ENCODE data around the gene OR56A1.

DNA sequence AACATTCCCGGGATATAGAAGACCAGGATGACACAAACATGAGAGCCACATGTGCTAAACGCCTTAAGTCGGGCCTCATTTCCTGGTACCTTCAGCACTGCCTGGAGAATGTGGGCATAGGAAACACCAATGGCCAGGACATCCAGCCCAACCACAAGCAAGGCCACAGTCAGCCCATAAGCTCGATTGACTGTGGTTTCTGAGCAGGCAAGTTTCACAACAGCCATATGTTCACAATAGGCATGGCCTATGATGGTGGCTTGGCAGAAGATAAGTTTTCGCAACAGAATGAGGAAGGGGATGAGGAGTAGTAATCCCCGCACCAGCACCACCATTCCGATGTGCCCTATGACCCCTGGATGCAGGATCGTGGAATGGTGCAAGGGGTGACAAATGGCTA lies 26.9 kb upstream of the OR56A1 start:
- TF ChIP-seq, protein P1, sequence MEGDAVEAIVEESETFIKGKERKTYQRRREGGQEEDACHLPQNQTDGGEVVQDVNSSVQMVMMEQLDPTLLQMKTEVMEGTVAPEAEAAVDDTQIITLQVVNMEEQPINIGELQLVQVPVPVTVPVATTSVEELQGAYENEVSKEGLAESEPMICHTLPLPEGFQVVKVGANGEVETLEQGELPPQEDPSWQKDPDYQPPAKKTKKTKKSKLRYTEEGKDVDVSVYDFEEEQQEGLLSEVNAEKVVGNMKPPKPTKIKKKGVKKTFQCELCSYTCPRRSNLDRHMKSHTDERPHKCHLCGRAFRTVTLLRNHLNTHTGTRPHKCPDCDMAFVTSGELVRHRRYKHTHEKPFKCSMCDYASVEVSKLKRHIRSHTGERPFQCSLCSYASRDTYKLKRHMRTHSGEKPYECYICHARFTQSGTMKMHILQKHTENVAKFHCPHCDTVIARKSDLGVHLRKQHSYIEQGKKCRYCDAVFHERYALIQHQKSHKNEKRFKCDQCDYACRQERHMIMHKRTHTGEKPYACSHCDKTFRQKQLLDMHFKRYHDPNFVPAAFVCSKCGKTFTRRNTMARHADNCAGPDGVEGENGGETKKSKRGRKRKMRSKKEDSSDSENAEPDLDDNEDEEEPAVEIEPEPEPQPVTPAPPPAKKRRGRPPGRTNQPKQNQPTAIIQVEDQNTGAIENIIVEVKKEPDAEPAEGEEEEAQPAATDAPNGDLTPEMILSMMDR (IDR thresholded peaks at IDR 0.05): no peak
- TF ChIP-seq EP300 (IDR thresholded peaks at IDR 0.05) (no peak), POLR2A (IDR thresholded peaks at IDR 0.05) (no peak)
